ENCODE measurements around the gene ASCL3.
"Not testable (repeated sequence)": the region's sequence is repeated elsewhere in the genome, so short reads cannot be mapped to it uniquely, and the experiment has no call there.

ASCL3 gene

GRCh38 chr11:8942518-8943066 lies at the start of gene ASCL3:
Gene ASCL3 (minus strand): TSS chr11:8943016. CDS start chr11:8938161, 4,855 bp downstream.
- no peak for TF ChIP-seq CTCF (IDR thresholded peaks at IDR 0.05)
- TF ChIP-seq ZFX (IDR thresholded peaks at IDR 0.05; ENCODE audit: borderline replicate concordance), result no peak

GRCh38 chr11:8989453-8989852 lies 46.6 kb upstream of the ASCL3 start:
- TF ChIP-seq ZFX (IDR thresholded peaks at IDR 0.05; ENCODE audit: borderline replicate concordance) (no peak), CTCF (IDR thresholded peaks at IDR 0.05) (no peak)
- no peak overlapping the region for H3K27ac ChIP-seq

More at GRCh38 chr11:8942518-8943066, at the start of gene ASCL3:
- H3K27ac ChIP-seq, result no peak within 1 kb of the TSS

- no peak for TF ChIP-seq ZFX (IDR thresholded peaks at IDR 0.05; ENCODE audit: borderline replicate concordance)
- no peak for TF ChIP-seq CTCF (IDR thresholded peaks at IDR 0.05)
- H3K27ac ChIP-seq, result no peak overlapping the region
Observed at GRCh38 chr11:8988329-8989234, 45.8 kb upstream of the ASCL3 start.

- H3K27ac ChIP-seq, result no peak overlapping the region
- TF ChIP-seq ZFX (IDR thresholded peaks at IDR 0.05; ENCODE audit: borderline replicate concordance) (no peak), CTCF (IDR thresholded peaks at IDR 0.05) (no peak)
Observed at GRCh38 chr11:8987446-8987845, 44.6 kb upstream of the ASCL3 start.

- not testable (repeated sequence) for H3K27ac ChIP-seq
Observed at GRCh38 chr11:8986772-8987171, 44.0 kb upstream of the ASCL3 start.

- no peak for TF ChIP-seq ZFX (IDR thresholded peaks at IDR 0.05; ENCODE audit: borderline replicate concordance)
- no peak for TF ChIP-seq CTCF (IDR thresholded peaks at IDR 0.05)
- H3K27ac ChIP-seq, result no peak overlapping the region
Observed at GRCh38 chr11:8985462-8985861, 42.6 kb upstream of the ASCL3 start.

- H3K27ac ChIP-seq, result no peak overlapping the region
- TF ChIP-seq ZFX (IDR thresholded peaks at IDR 0.05; ENCODE audit: borderline replicate concordance) (no peak), CTCF (IDR thresholded peaks at IDR 0.05) (no peak)
Observed at GRCh38 chr11:8983552-8983951, 40.7 kb upstream of the ASCL3 start.
